Measurements from ENCODE around the gene LYRM2. TPM values are rescaled to one million over a fixed set of nuclear protein-coding genes. Genes with fewer than 3 reads are reported as not detected.

LYRM2 gene
- total RNA-seq, 1 donor from 2014 or later: 27.5 TPM

DNA sequence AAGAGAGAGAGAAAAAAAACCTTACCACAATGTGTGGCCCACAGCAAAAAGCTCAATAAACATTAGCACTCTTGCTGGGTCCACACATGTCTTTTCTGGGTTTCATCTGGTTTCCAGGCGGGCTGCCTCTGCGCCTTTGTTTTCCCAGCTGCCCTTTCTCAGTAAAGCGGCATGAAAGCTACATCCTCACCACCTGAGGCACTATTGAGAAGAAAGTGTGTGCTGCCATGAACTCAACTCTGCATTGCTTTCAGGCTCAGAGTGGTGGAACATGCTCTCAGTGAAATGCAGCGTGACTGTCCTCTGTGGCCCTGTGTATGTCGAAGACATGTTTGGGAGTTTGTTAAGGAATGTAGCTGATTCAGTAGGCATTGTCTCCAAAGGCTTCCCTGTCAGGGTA is 102.3 kb downstream of the LYRM2 start:
- Mint-ChIP-seq H3K27me3 (ENCODE audit: low read depth) (no peaks in the 10 kb centered on the region), H3K4me3 (ENCODE audit: unreplicated experiment) (no peak overlapping the region), H3K27ac (ENCODE audit: unreplicated experiment) (no peak overlapping the region), H3K9me3 (ENCODE audit: low read depth) (no peaks in the 10 kb centered on the region), H3K4me1 (ENCODE audit: low read depth) (no peaks in the 10 kb centered on the region), H3K36me3 (ENCODE audit: low read depth) (peaks cover 3% of the 10 kb centered on the region)
- TF ChIP-seq, protein P1, sequence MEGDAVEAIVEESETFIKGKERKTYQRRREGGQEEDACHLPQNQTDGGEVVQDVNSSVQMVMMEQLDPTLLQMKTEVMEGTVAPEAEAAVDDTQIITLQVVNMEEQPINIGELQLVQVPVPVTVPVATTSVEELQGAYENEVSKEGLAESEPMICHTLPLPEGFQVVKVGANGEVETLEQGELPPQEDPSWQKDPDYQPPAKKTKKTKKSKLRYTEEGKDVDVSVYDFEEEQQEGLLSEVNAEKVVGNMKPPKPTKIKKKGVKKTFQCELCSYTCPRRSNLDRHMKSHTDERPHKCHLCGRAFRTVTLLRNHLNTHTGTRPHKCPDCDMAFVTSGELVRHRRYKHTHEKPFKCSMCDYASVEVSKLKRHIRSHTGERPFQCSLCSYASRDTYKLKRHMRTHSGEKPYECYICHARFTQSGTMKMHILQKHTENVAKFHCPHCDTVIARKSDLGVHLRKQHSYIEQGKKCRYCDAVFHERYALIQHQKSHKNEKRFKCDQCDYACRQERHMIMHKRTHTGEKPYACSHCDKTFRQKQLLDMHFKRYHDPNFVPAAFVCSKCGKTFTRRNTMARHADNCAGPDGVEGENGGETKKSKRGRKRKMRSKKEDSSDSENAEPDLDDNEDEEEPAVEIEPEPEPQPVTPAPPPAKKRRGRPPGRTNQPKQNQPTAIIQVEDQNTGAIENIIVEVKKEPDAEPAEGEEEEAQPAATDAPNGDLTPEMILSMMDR (IDR thresholded peaks at IDR 0.05): peak; percentile 26
- no peak for DNase-seq (ENCODE audit: low spot score)

DNA sequence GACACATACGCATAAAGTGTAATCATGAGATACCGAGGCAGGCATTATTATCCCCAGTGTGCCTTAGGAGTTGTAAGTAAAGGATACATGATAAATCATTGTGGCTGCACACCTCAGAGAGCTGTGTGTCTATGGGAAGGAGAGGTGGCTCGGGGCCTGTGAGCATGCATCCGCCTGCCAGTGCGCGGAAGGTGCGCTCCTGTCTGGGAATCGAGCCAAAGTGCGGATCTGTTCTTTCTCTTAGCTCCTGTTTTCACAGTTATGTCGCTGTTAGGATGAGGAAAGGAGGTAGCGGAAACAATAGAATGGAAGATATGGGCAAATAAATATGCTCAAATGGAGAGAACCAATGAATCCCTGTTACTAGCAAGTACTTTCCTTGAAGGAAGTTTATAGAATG is 107.6 kb downstream of the LYRM2 start:
- TF ChIP-seq, protein P1 (IDR thresholded peaks at IDR 0.05): no peak
- no peaks in the 10 kb centered on the region for H3K27me3 Mint-ChIP-seq (ENCODE audit: low read depth)
- DNase-seq (ENCODE audit: low spot score): no peak
- H3K4me3 Mint-ChIP-seq (ENCODE audit: unreplicated experiment): no peak overlapping the region
- H3K36me3 Mint-ChIP-seq (ENCODE audit: low read depth): peaks cover 6% of the 10 kb centered on the region
- no peak overlapping the region for H3K27ac Mint-ChIP-seq (ENCODE audit: unreplicated experiment)
- no peaks in the 10 kb centered on the region for H3K9me3 Mint-ChIP-seq (ENCODE audit: low read depth)
- peaks cover 9% of the 10 kb centered on the region for H3K4me1 Mint-ChIP-seq (ENCODE audit: low read depth)

DNA sequence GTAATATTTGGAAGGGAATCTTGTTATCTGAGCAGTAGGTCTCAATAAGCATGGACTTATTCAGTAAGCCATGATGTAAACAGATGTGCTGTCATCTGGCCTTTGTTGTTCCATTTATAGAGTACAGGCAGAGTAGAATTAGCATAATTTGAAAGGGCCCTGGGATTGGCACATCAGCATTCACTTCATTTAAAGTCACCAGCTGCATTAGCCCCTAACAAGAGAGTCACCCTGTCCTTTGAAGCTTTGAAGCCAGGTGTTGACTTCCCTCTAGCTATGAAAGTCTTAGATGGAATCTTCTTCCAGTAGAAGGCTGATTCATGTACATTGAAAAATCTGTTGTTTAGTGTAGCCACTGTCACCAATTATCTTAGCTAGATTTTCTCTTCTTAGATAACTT is 109.7 kb downstream of the LYRM2 start:
- H3K4me1 Mint-ChIP-seq (ENCODE audit: low read depth): peaks cover 17% of the 10 kb centered on the region
- H3K9me3 Mint-ChIP-seq (ENCODE audit: low read depth): no peaks in the 10 kb centered on the region

DNA sequence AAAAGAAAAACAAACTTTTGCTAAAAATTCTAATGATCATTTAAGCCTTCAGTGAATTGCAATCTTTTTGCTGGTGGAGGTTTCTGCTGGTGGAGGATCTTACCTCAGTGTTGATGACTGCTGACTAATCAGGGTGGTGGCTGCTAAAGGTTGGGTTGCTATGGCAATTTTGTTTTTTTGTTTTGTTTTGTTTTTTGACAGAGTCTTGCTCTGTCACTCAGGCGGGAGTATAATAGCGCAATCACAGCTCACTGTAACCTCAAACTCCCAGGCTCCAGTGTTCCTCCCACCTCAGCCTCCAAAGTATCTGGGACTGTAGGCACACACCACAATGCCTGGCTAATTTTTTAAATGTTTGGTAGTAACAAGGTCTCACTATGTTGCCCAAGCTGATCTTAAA is 110.9 kb downstream of the LYRM2 start:
- H3K36me3 Mint-ChIP-seq (ENCODE audit: low read depth): peaks cover 6% of the 10 kb centered on the region
- no peaks in the 10 kb centered on the region for H3K27me3 Mint-ChIP-seq (ENCODE audit: low read depth)
- H3K4me3 Mint-ChIP-seq (ENCODE audit: unreplicated experiment): no peak overlapping the region
- no peak for DNase-seq (ENCODE audit: low spot score)
- peaks cover 17% of the 10 kb centered on the region for H3K4me1 Mint-ChIP-seq (ENCODE audit: low read depth)
- H3K9me3 Mint-ChIP-seq (ENCODE audit: low read depth): no peaks in the 10 kb centered on the region
- H3K27ac Mint-ChIP-seq (ENCODE audit: unreplicated experiment): no peak overlapping the region
- TF ChIP-seq, protein P1 (IDR thresholded peaks at IDR 0.05): no peak

More for the DNA sequence above, 109.7 kb downstream of the LYRM2 start:
- TF ChIP-seq, protein P1 (IDR thresholded peaks at IDR 0.05): no peak
- peaks cover 6% of the 10 kb centered on the region for H3K36me3 Mint-ChIP-seq (ENCODE audit: low read depth)
- no peaks in the 10 kb centered on the region for H3K27me3 Mint-ChIP-seq (ENCODE audit: low read depth)
- H3K27ac Mint-ChIP-seq (ENCODE audit: unreplicated experiment): no peak overlapping the region
- no peak overlapping the region for H3K4me3 Mint-ChIP-seq (ENCODE audit: unreplicated experiment)
- no peak for DNase-seq (ENCODE audit: low spot score)

DNA sequence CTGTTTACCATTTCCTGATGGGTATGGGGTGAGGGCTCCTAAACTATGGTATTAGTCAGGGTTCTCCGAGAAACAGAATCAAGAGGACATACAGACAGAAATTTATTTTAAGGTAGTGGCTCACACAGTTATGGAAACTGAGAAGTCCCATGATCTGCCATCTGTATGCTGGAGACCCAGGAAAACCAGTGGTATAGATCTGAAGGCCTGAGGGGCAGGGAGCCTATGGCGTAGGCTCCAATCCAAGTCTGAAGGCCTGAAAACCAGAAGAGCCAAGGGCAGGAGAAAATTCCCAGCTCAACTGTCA is 112.0 kb downstream of the LYRM2 start:
- H3K4me3 Mint-ChIP-seq (ENCODE audit: unreplicated experiment): no peak overlapping the region
- no peak for DNase-seq (ENCODE audit: low spot score)

More for the DNA sequence above, 112.0 kb downstream of the LYRM2 start:
- Mint-ChIP-seq H3K9me3 (ENCODE audit: low read depth) (no peaks in the 10 kb centered on the region), H3K27me3 (ENCODE audit: low read depth) (no peaks in the 10 kb centered on the region), H3K36me3 (ENCODE audit: low read depth) (peaks cover 3% of the 10 kb centered on the region), H3K27ac (ENCODE audit: unreplicated experiment) (no peak overlapping the region), H3K4me1 (ENCODE audit: low read depth) (peaks cover 17% of the 10 kb centered on the region)
- TF ChIP-seq, protein P1 (IDR thresholded peaks at IDR 0.05): no peak

All from chondrocyte (in vitro differentiated cells).